ENCODE data around the gene ST3GAL5.

Gene ST3GAL5

DNA sequence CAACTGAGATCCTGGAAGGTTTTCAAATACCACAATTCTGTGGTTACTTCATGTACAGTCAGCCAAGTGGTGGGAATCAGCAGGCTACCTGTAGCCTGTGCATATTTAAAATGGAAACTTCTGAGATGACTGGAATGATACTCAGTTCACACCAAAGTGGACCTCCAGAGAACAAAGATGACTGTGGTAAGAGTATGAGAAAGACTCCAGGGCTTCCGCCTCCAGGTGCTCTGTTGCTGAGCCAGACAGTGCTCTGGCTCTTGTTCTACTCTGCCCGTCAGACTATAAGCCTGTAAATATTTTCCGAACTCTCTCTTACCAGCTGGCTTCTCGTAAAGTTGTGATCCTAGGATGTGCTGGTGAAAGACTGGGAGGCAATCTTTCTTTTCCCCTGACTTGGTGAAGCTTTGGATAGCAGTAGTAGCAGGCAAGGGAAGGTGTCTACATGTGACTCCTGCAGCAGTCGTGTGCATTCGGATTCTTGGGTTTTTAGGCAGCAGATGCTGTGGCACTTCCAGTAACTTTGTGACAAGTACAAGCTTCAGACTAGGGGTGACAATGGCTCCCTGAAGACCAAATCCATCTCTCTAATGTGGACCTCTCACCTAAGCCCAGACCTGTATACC lies 23.1 kb downstream of the ST3GAL5 start:
- DNase-seq: no peak

DNA sequence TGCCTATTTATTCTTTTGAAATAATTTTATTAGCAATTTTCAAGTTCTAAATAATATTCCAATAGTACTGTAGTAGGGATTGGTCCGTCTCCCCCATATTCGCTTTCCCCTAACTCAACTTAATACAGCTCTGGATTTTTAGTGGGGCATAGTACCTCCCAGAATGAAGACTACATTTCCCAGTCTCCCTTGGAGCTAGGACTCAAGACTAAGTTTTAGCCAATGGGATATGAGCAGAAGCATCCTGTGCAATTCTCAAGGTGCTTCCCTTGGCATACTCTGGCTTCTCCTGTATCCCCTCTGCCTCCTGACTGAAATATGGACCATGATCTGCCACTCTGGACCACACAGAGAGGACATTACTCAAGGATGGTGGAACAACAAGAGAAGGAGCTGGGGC lies 24.1 kb downstream of the ST3GAL5 start:
- no peak for DNase-seq

GRCh38 chr2:85862426-85862825 lies 26.4 kb downstream of the ST3GAL5 start:
- DNase-seq: no peak

GRCh38 chr2:85861650-85862049 lies 27.1 kb downstream of the ST3GAL5 start:
- DNase-seq: no peak

- no peak for DNase-seq
Measured at GRCh38 chr2:85861180-85861579, 27.6 kb downstream of the ST3GAL5 start.

GRCh38 chr2:85858841-85859240 lies 29.9 kb downstream of the ST3GAL5 start:
- DNase-seq: no peak

DNA sequence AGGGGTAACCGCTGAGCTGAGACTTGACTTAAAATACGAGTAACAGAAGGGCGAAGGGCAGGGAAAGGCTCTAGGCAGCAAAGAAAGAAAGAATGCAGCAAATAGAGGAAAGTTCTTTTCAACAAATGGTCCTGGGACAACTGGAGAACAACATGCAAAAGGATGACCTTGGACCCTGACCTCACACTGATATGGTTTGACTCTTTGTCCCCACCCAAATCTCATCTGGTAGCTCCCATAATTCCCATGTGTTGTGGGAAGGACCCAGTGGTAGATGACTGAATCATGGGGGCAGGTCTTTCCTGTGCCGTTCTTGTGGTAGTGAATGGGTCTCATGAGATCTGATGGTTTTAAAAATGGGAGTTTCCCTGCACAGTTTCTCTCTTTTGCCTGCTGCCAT lies 33.9 kb downstream of the ST3GAL5 start:
- no peak for DNase-seq

DNA sequence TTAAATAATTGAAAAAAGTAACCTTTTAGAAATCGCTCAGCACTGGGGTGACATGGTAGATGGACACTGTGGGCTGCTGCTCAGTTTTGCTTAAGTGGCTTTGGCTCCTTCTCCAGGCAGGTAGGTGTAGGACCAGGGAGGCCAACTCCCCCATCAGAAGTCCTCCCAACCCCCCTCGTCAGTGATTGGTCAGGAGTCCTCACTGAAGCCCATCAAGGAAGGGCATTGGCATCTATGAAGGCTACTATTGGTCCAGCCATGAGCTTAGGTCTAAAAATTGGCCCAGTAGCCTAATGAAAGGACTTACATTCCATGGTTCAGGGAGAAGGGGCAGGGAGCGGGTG lies 34.7 kb downstream of the ST3GAL5 start:
- DNase-seq: no peak

DNA sequence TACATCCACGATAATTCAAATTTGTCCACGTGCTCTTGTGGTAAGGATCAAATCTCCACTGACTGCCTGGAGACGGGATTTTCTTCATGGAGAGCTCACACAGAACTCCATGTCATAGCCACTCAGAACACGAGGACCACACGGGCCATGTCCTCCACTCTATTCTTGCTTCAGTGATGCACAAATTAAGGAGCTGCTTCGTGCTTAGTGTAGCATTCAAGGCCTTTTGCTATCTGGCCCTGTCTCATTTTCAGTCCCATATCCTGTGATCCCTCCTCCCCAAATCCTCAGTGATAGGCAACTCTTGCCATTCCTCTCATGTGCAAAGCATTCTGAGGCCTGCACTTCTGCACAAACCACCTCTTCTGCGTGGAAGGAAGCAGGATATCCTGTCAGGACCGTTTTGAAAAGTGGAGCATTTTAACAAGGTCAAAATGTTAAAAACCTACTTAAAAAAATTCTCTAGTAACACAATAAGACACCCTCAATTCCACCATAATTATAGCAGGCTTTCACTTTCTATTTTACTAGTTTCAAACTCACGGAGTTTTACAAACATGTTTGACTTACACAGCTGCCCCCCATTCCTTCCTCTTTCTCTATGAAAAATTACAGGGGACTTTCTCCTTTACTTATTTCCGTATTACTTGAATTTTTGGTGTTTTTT lies 35.2 kb downstream of the ST3GAL5 start:
- peak in 1 of 2 experiments; percentile 11 for DNase-seq

DNA sequence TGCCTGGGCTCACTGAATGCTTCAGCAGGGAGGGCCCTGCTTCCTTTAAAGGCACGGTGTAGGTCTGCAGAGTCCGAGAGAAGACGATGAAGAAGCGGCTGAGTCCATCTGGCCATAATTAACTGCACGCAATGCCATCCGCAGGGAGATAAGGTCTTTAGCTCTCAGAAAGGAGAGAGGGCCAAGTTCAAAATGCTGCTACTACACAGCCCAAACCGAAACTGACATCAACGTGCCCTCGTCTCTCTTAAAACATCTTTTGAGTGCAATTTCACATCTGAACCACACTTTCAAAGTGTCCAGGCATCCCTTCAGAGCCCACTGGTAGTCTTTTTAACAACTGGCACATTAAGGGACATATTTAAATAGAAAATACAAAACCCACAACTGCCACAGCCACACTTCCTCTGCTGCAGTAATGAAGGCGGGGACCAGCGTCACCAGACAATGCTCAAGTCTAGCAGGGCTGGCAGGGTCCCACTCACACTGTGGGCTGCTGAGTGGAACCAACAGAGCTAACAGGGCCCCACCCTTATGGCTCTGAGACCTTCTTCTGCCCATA lies 35.8 kb downstream of the ST3GAL5 start:
- DNase-seq: no peak

DNA sequence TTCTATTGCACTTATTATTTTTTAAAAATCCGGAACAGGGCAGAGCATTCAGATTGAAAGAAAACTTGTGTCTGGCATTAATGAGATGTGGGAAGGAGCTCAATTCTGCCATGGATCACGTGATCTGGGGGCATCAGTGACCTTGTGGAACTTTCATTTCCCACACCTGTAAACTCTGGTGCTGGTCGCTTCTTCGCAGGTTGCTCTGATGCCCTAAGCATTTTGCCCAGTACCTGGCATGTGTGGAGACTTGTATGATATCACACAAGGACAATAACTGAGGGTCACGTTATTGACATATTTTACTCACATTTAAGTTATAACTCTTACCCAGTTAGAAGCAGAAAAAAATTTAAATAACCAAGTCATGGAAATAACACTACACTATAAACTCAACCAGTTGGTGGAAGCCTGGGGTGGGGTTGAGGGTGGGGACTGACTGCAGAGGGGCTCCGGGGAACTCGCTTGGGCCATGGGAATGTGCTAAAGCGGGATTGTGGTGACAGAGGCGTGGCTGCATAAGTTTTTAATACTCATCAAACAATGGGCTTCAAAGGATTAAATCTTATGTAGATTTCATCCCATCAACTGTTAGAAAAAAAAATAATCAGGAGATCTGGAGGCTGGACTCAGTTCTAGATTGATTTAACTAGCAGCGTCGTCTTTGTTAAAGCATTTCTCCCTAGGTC lies 36.5 kb downstream of the ST3GAL5 start:
- DNase-seq: no peak

DNA sequence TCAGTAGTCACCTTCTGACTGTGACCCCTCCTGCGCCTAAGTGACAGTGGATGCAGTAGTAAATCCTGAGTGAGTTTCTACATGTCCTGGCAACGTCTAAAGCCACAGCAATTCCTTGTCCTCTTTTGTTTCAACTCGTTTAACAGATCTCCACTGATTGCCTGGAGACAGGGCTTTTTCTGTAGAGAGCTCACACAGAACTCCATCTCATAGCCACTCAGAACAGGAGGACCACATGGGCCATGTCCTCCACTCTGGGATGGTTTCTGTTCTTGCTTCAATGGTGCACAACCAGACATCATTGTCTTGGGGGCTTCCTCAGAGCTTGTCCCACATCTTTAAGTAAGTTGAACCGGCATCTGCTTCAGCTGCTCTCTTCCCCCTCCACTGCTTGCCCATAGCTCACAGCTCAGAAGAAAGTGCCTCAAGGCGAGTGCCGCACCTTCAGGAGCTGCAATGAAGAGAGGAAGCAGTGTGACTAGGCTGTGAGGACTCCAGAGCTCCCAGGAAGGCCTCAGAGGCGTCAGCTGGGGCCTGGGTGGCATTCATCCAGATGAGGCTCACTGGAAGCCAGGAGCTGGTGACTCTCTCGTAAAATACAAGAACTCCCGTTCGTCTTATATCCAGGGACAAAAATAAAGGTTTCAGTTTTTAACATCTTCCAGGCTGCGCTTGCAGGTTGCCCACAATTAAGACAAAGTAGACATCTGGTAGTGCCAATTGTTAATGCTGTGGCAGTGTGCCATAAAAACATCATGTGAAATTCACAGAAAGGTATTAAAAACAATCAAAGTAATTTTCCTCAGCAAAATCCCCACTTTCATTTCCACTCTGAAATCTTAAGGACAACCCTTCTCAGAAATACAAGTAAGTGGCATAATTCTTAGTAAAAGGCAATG lies 37.3 kb downstream of the ST3GAL5 start:
- DNase-seq: no peak

- no peak for DNase-seq
Measured at GRCh38 chr2:85850451-85850850, 38.3 kb downstream of the ST3GAL5 start.

DNA sequence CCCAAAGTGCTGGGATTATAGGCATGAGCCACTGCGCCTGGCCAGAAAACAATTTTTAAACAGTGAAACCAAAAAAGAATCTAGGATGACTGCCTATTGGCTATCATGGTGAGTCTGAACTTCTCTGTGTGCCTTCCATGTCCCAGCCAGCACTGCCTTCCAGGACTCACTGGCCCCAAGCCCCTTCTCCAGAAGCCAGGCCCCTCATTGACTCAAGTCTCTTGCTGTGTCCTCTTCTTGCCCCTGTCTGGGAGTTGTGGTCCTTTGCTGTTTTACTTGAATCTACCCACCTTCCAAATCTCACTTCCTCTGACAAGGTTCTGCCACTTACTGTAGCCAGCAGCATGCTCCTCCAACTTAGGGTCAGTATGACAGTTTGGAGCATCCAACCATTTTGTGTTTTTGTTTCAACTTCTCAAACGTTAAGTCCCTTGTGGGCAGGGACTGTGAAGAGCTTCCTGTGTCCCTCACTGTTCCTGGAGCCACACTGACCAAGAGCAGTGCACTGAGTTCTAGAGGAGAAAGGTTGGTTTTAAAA lies 41.7 kb downstream of the ST3GAL5 start:
- DNase-seq: no peak

GRCh38 chr2:85846411-85846810 lies 42.4 kb downstream of the ST3GAL5 start:
- DNase-seq: no peak

DNA sequence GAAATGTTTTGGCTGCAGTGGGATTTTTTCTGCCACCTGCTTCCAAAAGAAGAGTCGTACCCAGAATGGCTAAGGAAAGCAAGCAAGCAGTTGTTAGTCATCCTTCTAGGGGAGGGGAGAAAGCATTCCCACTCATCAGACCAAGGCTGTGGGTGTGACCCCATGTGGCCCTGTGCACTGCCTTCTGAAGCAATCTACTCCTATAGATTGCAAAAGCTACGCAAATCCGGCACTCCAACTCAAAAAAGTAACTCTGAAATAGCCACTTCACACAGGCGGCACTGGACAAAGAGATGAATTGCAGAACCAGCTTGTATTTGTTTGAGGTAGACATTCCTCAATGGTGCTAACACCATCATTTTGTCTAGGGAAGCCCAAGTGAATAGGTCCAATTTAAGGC lies 44.3 kb downstream of the ST3GAL5 start:
- no peak for DNase-seq

DNA sequence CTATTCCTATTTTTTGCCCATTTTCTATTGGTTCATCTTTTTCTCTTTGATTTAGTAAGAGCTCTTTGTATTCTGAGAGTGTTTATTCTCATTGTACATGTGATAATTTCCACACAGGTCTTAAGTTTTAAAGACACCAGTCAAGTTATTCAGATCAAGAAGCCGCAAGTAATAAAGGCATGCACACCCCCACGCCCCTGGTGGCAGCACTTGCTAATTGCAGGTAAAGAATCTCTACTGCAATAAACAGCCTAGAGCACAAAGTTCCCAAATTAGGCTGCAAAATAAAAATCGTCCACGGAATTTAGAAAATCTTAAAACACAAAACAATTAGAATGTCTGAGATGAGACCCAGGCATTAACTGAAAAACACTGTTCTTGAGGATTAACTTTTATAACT lies 45.2 kb downstream of the ST3GAL5 start:
- DNase-seq: peak; percentile 4 to 11

DNA sequence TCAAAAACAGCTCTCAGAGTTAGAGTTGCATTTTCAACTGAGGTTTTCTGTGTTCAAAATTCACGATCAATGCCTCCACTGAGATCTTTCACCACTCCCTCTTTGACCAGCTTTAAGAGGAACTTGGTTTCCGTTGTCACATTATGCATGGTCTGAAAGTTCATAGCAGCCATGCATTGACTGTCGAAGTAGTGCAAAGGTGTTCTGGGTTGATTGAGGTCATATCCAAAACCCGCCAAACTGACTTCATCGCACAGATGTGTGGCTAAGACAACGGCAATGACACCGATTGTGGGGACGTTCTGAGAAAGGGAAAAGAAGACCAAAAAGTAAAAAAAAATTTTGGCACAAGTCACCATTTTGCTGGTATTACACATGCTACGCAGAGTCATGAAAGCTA lies 48.7 kb downstream of the ST3GAL5 start:
- no peak for DNase-seq

- no peak for DNase-seq
Measured at GRCh38 chr2:85839461-85839860, 49.3 kb downstream of the ST3GAL5 start.

DNA sequence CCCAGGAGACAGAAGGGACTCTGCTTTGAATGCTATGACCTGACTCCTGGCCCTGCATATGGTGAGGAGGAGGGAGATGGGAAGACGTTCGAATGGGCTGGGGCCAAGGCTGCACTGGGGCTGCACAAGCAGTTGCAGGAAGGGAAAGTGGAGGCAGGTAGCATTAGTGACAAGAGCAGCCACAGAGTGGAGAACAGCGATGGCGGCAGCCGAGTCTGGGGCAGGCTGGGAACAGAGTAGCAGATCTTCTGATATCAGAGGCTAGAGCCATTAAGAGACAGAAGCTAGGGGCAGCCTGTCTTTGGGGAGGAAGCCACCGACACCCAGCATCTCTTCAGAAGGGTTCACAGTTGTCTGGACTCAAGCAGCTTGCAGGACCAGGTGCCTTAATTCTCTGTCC lies 50.1 kb downstream of the ST3GAL5 start:
- DNase-seq: no peak

DNA sequence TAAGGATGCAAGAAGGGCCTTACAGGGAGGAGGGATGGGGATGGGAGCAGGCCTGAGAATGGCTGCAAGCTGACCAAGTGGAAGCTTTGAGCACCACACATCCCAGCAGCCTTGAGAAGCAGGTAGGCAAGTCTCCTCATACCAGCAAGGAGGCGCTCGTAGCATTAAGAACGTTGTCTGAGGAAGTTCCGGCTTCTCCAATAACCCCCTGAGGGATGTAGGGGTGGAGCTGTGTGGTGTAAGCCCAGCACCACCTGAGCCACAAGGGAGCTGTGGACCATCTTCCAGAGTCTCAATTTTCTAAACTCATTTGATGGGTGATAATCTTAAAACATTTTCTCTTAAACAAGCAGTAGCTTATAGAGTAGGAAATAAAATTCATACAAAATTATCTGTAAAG lies 50.6 kb downstream of the ST3GAL5 start:
- no peak for DNase-seq

GRCh38 chr2:85834466-85834865 lies 54.3 kb downstream of the ST3GAL5 start:
- no peak for DNase-seq

DNA sequence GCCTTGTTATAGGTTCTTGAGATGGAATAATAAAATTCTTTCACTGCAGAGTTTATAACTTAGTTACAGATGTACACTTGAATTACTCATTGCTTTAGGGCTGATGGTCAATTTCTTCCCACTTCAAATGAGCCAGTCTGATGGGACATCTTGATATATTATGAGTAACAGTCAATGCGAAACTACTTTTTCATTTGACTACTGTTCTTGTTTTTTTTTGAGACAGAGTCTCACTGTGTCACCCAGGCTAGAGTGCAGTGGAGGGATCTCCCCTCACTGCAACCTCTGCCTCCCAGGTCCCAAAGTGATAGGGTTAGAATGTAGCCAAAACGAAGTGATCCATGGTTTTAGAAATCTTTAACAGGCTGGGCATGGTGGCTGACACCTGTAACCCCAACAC lies 57.1 kb downstream of the ST3GAL5 start:
- no peak for DNase-seq

All from AML-193 (cell line).